Measurements from ENCODE around the gene SUMO1. TPM values are rescaled to one million over a fixed set of nuclear protein-coding genes. Genes with fewer than 3 reads are reported as not detected.

The SUMO1 gene
- total RNA-seq, 4 donors from 2014 or later = 52.8 to 93.8 (median 59.0) TPM

DNA sequence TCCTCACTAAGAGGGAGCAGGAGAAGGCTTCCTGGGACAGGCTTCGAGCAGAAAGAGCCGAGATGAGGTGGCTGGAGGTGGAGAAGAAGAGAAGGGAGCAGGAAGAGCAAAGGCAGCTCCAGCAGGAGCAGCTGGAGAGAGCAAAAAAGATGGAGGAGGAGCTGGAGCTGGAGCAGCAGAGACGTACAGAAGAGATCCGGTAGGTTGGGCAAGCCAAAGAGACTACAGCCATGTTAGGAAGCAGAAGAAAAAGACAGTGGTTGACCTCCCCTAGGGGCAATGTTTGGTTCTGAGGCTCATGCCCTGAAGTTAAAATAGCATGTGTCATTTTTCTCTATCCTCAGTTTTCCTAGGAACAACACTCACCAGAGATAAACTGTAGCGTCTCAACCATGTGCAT, 45.1 kb downstream of the SUMO1 start:
- TF ChIP-seq, protein P1, sequence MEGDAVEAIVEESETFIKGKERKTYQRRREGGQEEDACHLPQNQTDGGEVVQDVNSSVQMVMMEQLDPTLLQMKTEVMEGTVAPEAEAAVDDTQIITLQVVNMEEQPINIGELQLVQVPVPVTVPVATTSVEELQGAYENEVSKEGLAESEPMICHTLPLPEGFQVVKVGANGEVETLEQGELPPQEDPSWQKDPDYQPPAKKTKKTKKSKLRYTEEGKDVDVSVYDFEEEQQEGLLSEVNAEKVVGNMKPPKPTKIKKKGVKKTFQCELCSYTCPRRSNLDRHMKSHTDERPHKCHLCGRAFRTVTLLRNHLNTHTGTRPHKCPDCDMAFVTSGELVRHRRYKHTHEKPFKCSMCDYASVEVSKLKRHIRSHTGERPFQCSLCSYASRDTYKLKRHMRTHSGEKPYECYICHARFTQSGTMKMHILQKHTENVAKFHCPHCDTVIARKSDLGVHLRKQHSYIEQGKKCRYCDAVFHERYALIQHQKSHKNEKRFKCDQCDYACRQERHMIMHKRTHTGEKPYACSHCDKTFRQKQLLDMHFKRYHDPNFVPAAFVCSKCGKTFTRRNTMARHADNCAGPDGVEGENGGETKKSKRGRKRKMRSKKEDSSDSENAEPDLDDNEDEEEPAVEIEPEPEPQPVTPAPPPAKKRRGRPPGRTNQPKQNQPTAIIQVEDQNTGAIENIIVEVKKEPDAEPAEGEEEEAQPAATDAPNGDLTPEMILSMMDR (IDR thresholded peaks at IDR 0.05; ENCODE audit: low read depth) = no peak

DNA sequence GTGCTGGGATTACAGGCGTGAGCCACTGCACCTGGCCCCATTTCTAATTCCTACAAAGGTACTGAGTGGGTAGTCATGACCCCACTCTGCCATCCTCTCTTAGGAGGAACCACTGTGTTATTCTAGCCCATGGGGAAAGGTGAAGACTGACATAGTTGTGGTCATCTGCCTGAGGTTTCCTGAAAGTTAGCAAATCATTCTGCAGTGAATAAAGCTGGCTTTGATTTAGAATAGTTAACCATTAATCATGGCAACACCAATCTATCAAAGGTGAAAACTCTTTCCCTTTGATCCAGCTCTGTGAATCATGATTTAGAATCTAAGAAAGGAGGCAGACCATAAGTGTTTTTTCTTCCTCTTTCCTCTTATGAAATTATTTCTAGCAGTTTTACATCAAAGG, 50.8 kb downstream of the SUMO1 start:
- TF ChIP-seq, protein P1 (IDR thresholded peaks at IDR 0.05; ENCODE audit: low read depth) = no peak

DNA sequence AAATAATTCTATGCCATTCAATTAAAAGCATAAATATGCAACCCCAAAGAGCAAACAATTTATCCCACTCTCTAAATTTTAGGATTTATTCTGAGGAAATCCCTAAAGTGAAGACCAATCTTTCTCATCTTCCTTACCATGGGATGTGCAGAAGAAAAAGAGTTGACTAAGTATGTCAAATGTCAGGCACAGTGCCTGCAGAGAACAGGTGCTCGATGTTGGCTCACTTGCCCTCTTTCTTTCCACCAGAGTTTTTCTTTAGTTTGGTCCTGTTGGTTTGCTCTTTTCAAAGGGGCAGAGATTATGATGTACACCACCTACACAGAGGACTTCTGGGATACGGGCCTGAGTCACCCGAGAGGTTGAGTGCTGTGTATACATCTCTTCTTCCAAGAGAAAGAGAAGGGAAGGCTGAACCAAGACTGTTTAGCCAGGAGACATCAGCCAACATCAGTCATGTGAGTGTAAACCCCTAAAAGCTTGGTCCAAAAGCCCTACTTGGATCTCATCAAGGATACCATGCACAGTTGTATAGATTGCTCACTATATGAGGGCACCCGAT, 51.7 kb downstream of the SUMO1 start:
- TF ChIP-seq, protein P1 (IDR thresholded peaks at IDR 0.05; ENCODE audit: low read depth) = no peak

DNA sequence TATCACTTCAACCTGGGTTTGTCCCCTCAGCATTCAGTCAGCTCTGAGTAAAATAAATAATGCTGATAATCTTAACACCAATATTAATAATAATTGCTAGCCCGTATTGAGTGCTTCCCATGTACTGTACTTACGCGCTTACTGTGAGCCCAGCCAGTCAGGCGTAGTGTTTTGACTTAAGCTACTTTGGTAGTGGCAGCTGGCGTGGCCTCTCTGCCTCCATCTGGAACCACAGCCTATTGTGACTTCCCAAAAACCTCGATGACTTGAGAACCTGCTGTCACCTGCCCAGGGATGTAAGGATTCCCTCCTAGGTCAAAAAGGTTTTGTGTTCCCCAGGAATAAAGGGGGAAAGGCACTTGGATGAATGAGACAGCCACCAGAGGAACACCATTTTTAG, 53.2 kb downstream of the SUMO1 start:
- TF ChIP-seq, protein P1 (IDR thresholded peaks at IDR 0.05; ENCODE audit: low read depth) = no peak

DNA sequence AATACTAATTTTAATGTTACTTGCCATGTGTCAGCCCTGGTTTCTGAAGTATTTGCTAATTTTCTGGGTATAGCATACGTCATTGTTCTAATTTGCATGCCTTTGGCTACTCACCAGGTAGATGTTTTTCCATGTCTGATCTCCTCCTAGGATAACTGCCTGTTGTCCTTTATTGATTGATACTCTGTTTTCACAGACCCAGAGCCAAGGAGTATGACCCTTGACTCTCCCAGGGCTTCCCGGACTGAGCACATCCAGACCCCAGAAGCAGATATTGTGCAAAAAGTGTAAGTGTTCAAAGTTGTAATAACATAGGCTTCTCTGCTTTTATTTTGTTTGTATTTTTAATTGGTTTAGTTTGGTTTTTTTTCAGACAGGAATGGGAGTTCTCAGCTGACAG, 53.8 kb downstream of the SUMO1 start:
- TF ChIP-seq, protein P1 (IDR thresholded peaks at IDR 0.05; ENCODE audit: low read depth) = no peak

DNA sequence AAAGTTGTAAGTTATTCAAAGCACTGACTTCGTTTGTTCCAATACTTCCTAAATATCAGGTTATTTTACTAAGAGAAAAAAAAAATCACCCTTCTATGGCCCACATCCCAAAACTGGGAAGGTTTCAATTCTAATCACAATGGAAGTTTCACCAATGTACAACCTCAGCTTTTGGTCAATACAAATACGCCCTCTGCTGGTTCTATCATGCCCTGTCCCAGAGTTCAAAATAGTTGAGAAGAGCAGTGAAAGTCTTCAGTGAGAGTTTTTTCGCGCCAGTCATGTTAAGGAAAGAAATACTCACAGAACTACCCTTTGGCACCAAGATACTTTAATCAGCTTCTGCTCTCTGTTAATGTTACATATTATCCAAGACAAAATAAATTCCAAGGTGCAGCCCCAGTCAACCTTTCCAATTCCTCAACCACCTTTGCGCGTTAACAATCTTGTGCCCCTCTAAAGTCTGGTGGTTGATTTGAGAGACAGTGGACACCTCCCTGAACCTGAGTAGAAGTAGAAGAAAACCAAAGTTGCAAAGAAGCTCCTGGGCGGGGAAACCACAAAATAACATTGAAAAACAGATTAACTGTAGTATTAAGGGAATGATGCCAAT, 59.9 kb downstream of the SUMO1 start:
- TF ChIP-seq, protein P1 (IDR thresholded peaks at IDR 0.05; ENCODE audit: low read depth) = no peak

DNA sequence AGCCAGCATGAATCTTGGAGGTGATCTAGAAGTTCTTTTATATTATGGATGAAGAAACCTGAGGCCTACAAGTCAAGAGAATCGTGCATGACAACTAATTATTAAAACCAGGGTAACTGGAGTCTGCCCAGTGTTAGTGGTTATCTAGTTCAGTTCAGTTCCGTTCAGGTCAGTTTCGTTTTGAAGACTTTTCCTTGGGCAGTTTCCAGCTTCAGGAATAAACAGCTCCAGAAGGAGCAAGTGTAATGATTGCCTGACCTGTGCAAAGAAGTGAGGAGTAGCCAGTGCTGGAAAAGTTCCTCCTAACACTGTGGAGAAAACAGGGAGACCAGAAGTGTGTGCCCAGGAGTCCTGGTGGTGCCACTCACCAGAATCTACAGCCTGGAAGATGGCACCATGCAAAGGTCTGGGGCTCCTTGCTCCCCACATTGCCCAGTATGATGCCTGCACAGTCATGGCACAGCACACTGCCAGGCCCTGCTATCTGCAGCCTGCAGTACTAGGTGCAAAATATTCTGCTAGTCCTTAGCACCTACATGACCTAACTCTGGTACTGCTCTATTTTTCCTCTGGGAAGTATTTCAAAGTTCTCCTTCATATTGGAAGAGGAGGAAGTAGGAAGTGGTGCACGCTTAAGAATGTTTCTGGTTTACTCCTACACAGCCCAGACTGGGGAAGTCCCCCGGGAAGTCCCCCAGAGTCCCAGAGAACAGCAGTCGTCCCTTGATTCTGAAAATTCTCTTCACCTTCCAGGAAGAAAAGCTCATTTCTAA, 65.8 kb downstream of the SUMO1 start:
- TF ChIP-seq, protein P1 (IDR thresholded peaks at IDR 0.05; ENCODE audit: low read depth) = no peak
